ENCODE measurements around the gene MRPL42.

The MRPL42 gene

GRCh38 chr12:93467351-93468007 lies at the start of gene MRPL42:
TSS of gene MRPL42 (plus strand) at chr12:93467514. CDS start at chr12:93469286, 1,772 bp downstream.
- peak; percentile 80 for TF ChIP-seq CTCF (IDR thresholded peaks at IDR 0.05; ENCODE audit: low read depth, low read length)
- H3K4me3 ChIP-seq (ENCODE audit: low read depth, low read length): peak within 1 kb of the TSS; percentile 58
- peak; percentile 91 for DNase-seq (ENCODE audit: low read depth, low spot score)
- in situ Hi-C loops (cut with HindIII; ENCODE audit: low sequenced_read_pairs): no loop called here

DNA sequence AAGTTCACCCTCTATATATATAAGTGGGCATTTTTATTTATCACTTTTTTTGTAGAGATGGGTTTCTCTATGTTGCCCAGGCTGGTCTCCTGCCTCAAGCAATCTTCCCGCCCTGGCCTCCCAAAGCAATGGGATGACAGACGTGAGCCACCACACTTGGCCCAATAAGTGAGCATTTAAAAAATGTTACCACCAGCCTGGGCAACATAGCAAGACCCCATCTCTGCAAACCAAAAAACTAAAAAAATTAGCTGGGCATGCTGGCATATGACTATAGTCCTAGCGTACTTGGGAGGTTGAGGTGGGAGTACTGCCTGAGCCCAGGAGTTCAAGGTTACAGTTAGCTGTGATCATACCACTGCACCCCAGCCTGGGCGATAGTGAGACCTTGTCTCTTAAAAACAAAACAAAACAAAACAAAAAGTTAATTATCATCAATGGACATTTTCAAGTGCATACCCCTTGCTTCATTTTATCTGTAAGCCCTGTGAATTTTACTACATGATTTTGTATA lies 49.3 kb upstream of the MRPL42 start:
- no peak for DNase-seq (ENCODE audit: low read depth, low spot score)
- in situ Hi-C loops (cut with HindIII; ENCODE audit: low sequenced_read_pairs): loop anchor here (25.0 kb wide), 1 partner anchor 456 kb away; no protein-coding TSS in a partner anchor
- TF ChIP-seq CTCF (IDR thresholded peaks at IDR 0.05; ENCODE audit: low read depth, low read length): no peak
- H3K4me3 ChIP-seq (ENCODE audit: low read depth, low read length): no peak overlapping the region

DNA sequence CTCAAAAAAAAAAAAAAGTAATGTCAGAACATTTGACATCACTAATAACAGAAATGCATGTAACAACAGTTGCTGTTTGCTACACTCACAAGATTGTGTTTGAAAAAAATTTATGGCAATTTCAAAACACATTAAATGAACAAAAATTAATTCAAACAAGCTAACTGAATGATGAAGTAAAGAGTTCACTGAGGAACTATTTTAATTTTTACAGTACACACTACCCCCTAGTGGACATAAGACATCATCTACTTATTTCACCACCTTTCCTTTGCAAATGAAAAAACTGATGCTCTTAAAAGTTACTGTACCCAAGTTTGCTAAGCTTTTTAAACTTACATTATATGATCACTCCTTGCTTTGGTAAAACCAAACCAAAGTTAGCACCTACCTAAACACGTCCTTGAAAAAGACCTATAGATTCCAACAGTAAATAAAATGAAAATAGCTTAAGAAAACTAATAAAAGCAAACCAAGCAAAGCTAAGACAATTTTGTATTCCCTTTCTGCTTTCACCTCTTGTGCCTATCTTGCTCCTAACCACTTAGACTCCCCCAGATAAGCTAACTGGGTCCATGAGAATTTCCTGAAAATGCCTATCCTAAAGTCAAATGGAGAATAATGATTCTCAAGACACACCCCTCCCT lies 47.8 kb upstream of the MRPL42 start:
- peak; percentile 45 for TF ChIP-seq CTCF (IDR thresholded peaks at IDR 0.05; ENCODE audit: low read depth, low read length)
- in situ Hi-C loops (cut with HindIII; ENCODE audit: low sequenced_read_pairs): loop anchor here (25.0 kb wide), 1 partner anchor 457 kb away; no protein-coding TSS in a partner anchor
- no peak overlapping the region for H3K4me3 ChIP-seq (ENCODE audit: low read depth, low read length)
- peak; percentile 77 for DNase-seq (ENCODE audit: low read depth, low spot score)

GRCh38 chr12:93422050-93422449 lies 45.3 kb upstream of the MRPL42 start:
- in situ Hi-C loops (cut with HindIII; ENCODE audit: low sequenced_read_pairs): loop anchor here (25.0 kb wide), 1 partner anchor 460 kb away; no protein-coding TSS in a partner anchor
- no peak for DNase-seq (ENCODE audit: low read depth, low spot score)
- TF ChIP-seq CTCF (IDR thresholded peaks at IDR 0.05; ENCODE audit: low read depth, low read length): no peak
- H3K4me3 ChIP-seq (ENCODE audit: low read depth, low read length): no peak overlapping the region

GRCh38 chr12:93425736-93426411 lies 41.4 kb upstream of the MRPL42 start:
- TF ChIP-seq CTCF (IDR thresholded peaks at IDR 0.05; ENCODE audit: low read depth, low read length): no peak
- H3K4me3 ChIP-seq (ENCODE audit: low read depth, low read length): no peak overlapping the region
- no peak for DNase-seq (ENCODE audit: low read depth, low spot score)
- in situ Hi-C loops (cut with HindIII; ENCODE audit: low sequenced_read_pairs): no loop called here

- in situ Hi-C loops (cut with HindIII; ENCODE audit: low sequenced_read_pairs): no loop called here
- no peak overlapping the region for H3K4me3 ChIP-seq (ENCODE audit: low read depth, low read length)
- no peak for DNase-seq (ENCODE audit: low read depth, low spot score)
- TF ChIP-seq CTCF (IDR thresholded peaks at IDR 0.05; ENCODE audit: low read depth, low read length): no peak
Observed at GRCh38 chr12:93426412-93426805, 40.9 kb upstream of the MRPL42 start.

Data from astrocyte of the spinal cord (primary cell).